COLO829 (cell line): Measurements from ENCODE around the gene OR6C65.

Source experiments
- DNase-seq: peaks from one replicate; pipeline ENCODE4 v3.0.0; 2012; ENCODE audit warnings: low spot score

Gene OR6C65

GRCh38 chr12:55446326-55446725 lies 46.0 kb downstream of the OR6C65 start:
- no peak for DNase-seq

- DNase-seq, result no peak
Observed at GRCh38 chr12:55448825-55449224, 48.5 kb downstream of the OR6C65 start.
